Hepatocyte (in vitro differentiated cells): Measurements from ENCODE around the gene AUTS2. TPM values are rescaled to one million over a fixed set of nuclear protein-coding genes. Genes with fewer than 3 reads are reported as not detected.

Source experiments
- DNase-seq: peaks from one replicate; pipeline ENCODE4 v3.0.0-alpha.2; 2016; ENCODE audit warnings: low spot score
- H2AFZ ChIP-seq: fragments of 200-600 bp; sonication (generic); 2 replicates; pipeline ENCODE4 v1.6.0; 2016; ENCODE audit warnings: antibody characterized with exemption, mild to moderate bottlenecking
- H3K27ac ChIP-seq: fragments of 200-600 bp; sonication (generic); 2 replicates; pipeline ENCODE4 v1.5.1; 2016; ENCODE audit warnings: mild to moderate bottlenecking
- H3K27me3 ChIP-seq: fragments of 200-600 bp; sonication (generic); 2 replicates; pipeline ENCODE4 v1.6.1; 2016
- H3K36me3 ChIP-seq: fragments of 200-600 bp; sonication (generic); replicated peaks from 2 replicates; pipeline ENCODE4 v1.5.1; 2016; ENCODE audit warnings: low read depth; ENCODE audit not compliant: insufficient read depth
- H3K4me1 ChIP-seq: fragments of 200-600 bp; sonication (generic); 2 replicates; pipeline ENCODE4 v1.5.1; 2016; ENCODE audit warnings: mild to moderate bottlenecking, moderate library complexity; ENCODE audit not compliant: insufficient read depth
- H3K4me2 ChIP-seq: fragments of 200-600 bp; sonication (generic); 2 replicates; pipeline ENCODE4 v1.6.0; 2016
- H3K4me3 ChIP-seq: fragments of 200-600 bp; sonication (generic); 2 replicates; pipeline ENCODE4 v1.5.1; 2016; ENCODE audit warnings: mild to moderate bottlenecking
- H3K79me2 ChIP-seq: fragments of 200-600 bp; sonication (generic); 2 replicates; pipeline ENCODE4 v1.6.0; 2017; ENCODE audit warnings: mild to moderate bottlenecking
- H3K9me2 ChIP-seq: fragments of 200-600 bp; sonication (generic); replicated peaks from 2 replicates; pipeline ENCODE4 v1.6.0; 2017; ENCODE audit warnings: mild to moderate bottlenecking; ENCODE audit not compliant: insufficient read depth
- H3K9me3 ChIP-seq: fragments of 200-600 bp; sonication (generic); 2 replicates; pipeline ENCODE4 v1.5.1; 2016; ENCODE audit warnings: low read depth, mild to moderate bottlenecking
- H4K20me1 ChIP-seq: fragments of 200-600 bp; sonication (generic); 2 replicates; pipeline ENCODE4 v1.6.0; 2016; ENCODE audit warnings: mild to moderate bottlenecking; ENCODE audit not compliant: insufficient read depth, poor library complexity, severe bottlenecking
- EZH2 ChIP-seq: fragments of 200-600 bp; sonication (generic); IDR thresholded peaks from 2 replicates; pipeline ENCODE4 v1.6.1; 2016; ENCODE audit warnings: antibody characterized with exemption, mild to moderate bottlenecking, borderline replicate concordance
- EZH2phosphoT487 ChIP-seq: fragments of 200-600 bp; sonication (generic); IDR thresholded peaks from one replicate; pipeline ENCODE4 v1.6.1; 2018; ENCODE audit warnings: antibody characterized with exemption, mild to moderate bottlenecking, low read depth, moderate library complexity; ENCODE audit not compliant: unreplicated experiment, severe bottlenecking
- WGBS: methylation state at CpG from one replicate; pipeline ENCODE4 v1.1.6; 2016; ENCODE audit warnings: low lambda C conversion rate; ENCODE audit errors: missing lambda C conversion rate; 5-methylcytosine and 5-hydroxymethylcytosine counted together
- polyA plus RNA-seq: library from polyadenylated mRNA; unstranded; fragments of >200 nt; fragmentation: Nextera tagmentation; extraction: Ambion mirVana; gene quantifications from 2 replicates; pipeline ENCODE4 v1.2.1, GENCODE V29; 2016
- total RNA-seq: library from RNA; depleted of rRNA; stranded (reverse); fragments of >200 nt; gene quantifications from 2 replicates; pipeline ENCODE4 v1.2.3, GENCODE V29; 2014
- TF ChIP-seq, protein P1 (sequence below): fragments of 200-600 bp; sonication (generic); IDR thresholded peaks from 2 replicates; pipeline ENCODE4 v1.5.1; 2016; ENCODE audit warnings: antibody characterized with exemption, mild to moderate bottlenecking; ENCODE audit not compliant: poor library complexity

AUTS2 gene
- total and polyA plus RNA-seq, 2 experiments from 2014 or later, result 34.4 to 40.9 TPM

DNA sequence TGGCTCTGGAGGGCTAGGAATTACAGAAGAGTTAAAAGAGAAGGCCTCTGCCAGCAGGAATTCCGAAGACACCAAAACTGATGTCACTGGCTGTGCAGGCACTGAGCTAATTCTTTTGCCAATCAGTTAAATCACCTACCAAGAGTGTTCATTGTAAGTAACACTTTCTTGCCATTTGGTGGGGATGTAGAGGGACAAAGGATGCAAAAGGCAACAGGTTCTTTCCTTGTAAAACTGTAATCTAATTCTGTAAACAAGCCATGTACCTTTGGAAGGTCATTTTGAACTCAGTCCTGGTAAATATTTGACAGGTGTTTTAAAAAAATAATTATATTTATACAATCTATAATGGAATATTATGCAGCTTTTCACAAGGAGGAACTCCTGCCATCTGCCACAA is 438.4 kb downstream of the AUTS2 start:
- DNase-seq, result no peak
- 69% methylated on average over 1 of the region's 1 CpG for WGBS
- no peak overlapping the region for H3K27ac ChIP-seq
- no peak overlapping the region for H3K4me2 ChIP-seq
- H3K36me3 ChIP-seq, result no peaks in the 10 kb centered on the region
- H3K9me3 ChIP-seq, result no peaks in the 10 kb centered on the region
- H3K79me2 ChIP-seq, result no peaks in the 10 kb centered on the region
- peaks cover 6% of the 10 kb centered on the region for H3K4me1 ChIP-seq
- H3K27me3 ChIP-seq, result no peaks in the 10 kb centered on the region
- TF ChIP-seq EZH2 (no peak), EZH2phosphoT487 (no peak)
- TF ChIP-seq, protein P1, sequence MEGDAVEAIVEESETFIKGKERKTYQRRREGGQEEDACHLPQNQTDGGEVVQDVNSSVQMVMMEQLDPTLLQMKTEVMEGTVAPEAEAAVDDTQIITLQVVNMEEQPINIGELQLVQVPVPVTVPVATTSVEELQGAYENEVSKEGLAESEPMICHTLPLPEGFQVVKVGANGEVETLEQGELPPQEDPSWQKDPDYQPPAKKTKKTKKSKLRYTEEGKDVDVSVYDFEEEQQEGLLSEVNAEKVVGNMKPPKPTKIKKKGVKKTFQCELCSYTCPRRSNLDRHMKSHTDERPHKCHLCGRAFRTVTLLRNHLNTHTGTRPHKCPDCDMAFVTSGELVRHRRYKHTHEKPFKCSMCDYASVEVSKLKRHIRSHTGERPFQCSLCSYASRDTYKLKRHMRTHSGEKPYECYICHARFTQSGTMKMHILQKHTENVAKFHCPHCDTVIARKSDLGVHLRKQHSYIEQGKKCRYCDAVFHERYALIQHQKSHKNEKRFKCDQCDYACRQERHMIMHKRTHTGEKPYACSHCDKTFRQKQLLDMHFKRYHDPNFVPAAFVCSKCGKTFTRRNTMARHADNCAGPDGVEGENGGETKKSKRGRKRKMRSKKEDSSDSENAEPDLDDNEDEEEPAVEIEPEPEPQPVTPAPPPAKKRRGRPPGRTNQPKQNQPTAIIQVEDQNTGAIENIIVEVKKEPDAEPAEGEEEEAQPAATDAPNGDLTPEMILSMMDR, result no peak
- no peaks in the 10 kb centered on the region for H4K20me1 ChIP-seq
- H2AFZ ChIP-seq, result no peak overlapping the region
- H3K4me3 ChIP-seq, result no peak overlapping the region
- no peaks in the 10 kb centered on the region for H3K9me2 ChIP-seq

DNA sequence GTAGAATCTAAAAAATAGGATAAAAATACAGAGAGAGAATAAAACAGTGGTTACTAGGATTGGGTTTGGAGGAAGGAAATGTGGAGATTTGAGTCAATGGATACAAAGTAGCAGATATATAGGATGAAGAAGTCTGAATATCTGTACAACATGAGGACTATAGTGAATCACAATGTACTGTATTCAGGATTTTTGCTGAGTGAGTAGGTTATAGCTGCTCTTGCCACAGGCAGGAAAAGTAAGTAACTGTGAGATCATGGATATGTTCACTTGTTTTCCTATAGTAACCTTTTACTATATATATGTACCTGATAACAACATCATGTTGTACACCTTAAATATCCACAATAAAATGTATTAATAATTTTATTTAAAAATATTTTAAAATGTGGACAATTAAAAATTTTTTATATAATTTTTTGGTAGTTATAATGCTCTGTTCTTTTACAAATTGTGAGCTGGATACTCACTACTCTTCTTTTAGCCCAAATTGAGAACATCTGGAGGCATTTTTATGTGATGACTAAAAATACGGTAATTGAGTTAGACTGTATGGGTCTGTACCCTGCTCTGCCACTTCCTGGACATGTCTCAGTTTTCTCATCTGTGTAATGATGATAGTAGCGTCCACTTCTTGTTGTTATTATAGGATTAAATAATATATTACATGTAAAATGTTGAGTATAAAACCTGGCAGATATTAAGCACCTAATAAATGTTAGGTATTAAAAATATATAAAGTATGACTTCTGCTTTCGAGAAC is 439.1 kb downstream of the AUTS2 start:
- Histone ChIP-seq H4K20me1 (no peaks in the 10 kb centered on the region), H3K27me3 (no peaks in the 10 kb centered on the region), H3K27ac (no peak overlapping the region), H2AFZ (no peak overlapping the region), H3K79me2 (no peaks in the 10 kb centered on the region), H3K4me1 (peaks cover 6% of the 10 kb centered on the region), H3K36me3 (no peaks in the 10 kb centered on the region), H3K9me3 (no peaks in the 10 kb centered on the region), H3K4me3 (no peak overlapping the region), H3K9me2 (no peaks in the 10 kb centered on the region), H3K4me2 (no peak overlapping the region)
- WGBS, result 58% methylated on average over 3 of the region's 3 CpGs
- no peak for DNase-seq
- TF ChIP-seq, protein P1, result no peak
- TF ChIP-seq EZH2phosphoT487 (no peak), EZH2 (no peak)

DNA sequence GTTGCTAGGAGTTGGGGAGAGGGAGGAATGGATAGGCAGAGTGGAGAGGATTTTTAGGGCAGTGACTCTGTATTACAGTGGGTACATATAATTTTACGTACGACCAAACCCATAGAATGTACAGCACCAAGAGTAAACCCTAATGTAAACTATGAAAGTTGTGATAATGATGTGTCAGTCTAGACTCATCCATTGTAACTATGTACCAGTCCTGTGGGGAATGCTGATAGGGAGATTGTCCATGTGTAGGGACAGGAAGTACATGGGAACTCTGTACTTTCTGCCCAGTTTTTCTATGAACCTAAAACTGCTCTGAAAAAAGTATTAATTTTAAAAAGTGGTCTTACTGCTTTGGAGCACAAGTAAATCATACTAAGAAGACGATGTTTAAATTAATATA is 441.8 kb downstream of the AUTS2 start:
- 89% methylated on average over 3 of the region's 3 CpGs for WGBS
- Histone ChIP-seq H3K4me3 (no peak overlapping the region), H3K27me3 (no peaks in the 10 kb centered on the region), H2AFZ (no peak overlapping the region), H3K79me2 (no peaks in the 10 kb centered on the region), H3K27ac (no peak overlapping the region), H3K9me2 (no peaks in the 10 kb centered on the region), H3K4me1 (peaks cover 6% of the 10 kb centered on the region), H3K36me3 (no peaks in the 10 kb centered on the region), H4K20me1 (no peaks in the 10 kb centered on the region), H3K9me3 (no peaks in the 10 kb centered on the region), H3K4me2 (no peak overlapping the region)
- DNase-seq, result no peak
- TF ChIP-seq EZH2phosphoT487 (no peak), EZH2 (no peak)
- TF ChIP-seq, protein P1, result no peak
